ENCODE measurements around the gene KLHL18.

- TF ChIP-seq, protein P1, sequence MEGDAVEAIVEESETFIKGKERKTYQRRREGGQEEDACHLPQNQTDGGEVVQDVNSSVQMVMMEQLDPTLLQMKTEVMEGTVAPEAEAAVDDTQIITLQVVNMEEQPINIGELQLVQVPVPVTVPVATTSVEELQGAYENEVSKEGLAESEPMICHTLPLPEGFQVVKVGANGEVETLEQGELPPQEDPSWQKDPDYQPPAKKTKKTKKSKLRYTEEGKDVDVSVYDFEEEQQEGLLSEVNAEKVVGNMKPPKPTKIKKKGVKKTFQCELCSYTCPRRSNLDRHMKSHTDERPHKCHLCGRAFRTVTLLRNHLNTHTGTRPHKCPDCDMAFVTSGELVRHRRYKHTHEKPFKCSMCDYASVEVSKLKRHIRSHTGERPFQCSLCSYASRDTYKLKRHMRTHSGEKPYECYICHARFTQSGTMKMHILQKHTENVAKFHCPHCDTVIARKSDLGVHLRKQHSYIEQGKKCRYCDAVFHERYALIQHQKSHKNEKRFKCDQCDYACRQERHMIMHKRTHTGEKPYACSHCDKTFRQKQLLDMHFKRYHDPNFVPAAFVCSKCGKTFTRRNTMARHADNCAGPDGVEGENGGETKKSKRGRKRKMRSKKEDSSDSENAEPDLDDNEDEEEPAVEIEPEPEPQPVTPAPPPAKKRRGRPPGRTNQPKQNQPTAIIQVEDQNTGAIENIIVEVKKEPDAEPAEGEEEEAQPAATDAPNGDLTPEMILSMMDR (IDR thresholded peaks at IDR 0.05; ENCODE audit: low read depth, low read length, missing input control), result no peak
- TF ChIP-seq REST (IDR thresholded peaks at IDR 0.05), result no peak
- no peak for TF ChIP-seq YY1 (IDR thresholded peaks at IDR 0.05)
- TF ChIP-seq ATF3 (IDR thresholded peaks at IDR 0.05), result no peak
- TF ChIP-seq GABPA (IDR thresholded peaks at IDR 0.05 in 1 of 2, conservative IDR thresholded peaks at IDR 0.05 in 1 of 2), result no peak
- TF ChIP-seq JUND (IDR thresholded peaks at IDR 0.05), result no peak
- no peak for TF ChIP-seq FOXA1 (IDR thresholded peaks at IDR 0.05)
- no peak for TF ChIP-seq SP1 (IDR thresholded peaks at IDR 0.05)
- peak in 1 of 2 donors; percentile 13 for TF ChIP-seq RXRA (IDR thresholded peaks at IDR 0.05)
- TF ChIP-seq, protein P2, sequence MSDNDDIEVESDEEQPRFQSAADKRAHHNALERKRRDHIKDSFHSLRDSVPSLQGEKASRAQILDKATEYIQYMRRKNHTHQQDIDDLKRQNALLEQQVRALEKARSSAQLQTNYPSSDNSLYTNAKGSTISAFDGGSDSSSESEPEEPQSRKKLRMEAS (IDR thresholded peaks at IDR 0.05), result no peak
- TF ChIP-seq TAF1 (conservative IDR thresholded peaks at IDR 0.05), result no peak
- TF ChIP-seq EGR1 (IDR thresholded peaks at IDR 0.05; ENCODE audit: low read depth in 2 of 2), result no peak
Measured at GRCh38 chr3:47394140-47394870, 111.6 kb downstream of the KLHL18 start.

Measured in liver (tissue), 3 donors.